K562 (cell line): Measurements from ENCODE around the gene SHISA6. TPM values are rescaled to one million over a fixed set of nuclear protein-coding genes. Genes with fewer than 3 reads are reported as not detected.

Experiments
- ATAC-seq: fragments of 200-7000 bp; cut with Tn5 transposase; 3 replicates; pipeline ENCODE4 v1.9.1; 2020; ENCODE audit warnings: moderate library complexity
- BruUV-seq: library from RNA; stranded (reverse); fragments of 400-500 nt; replicated peaks from 2 replicates; lab custom pipeline; 2021; lab: Mats Ljungman, UMichigan
- CTCF ChIA-PET: fragments of 300-600 bp; formaldehyde crosslinking; extraction: SDS; loops from one replicate; lab custom pipeline; 2021; ENCODE audit warnings: low intra/inter-chr PET ratio; lab: Yijun Ruan, JAX
- POLR2A ChIA-PET: fragments of 300-600, 350-650 bp; sonication (Branson Sonifier 250); formaldehyde crosslinking; extraction: SDS; loops from one replicate; lab custom pipeline; 2021; ENCODE audit warnings: antibody characterized with exemption, inconsistent platforms; lab: Yijun Ruan, JAX
- DNase-seq, 4 experiments: peaks; one replicate each; pipeline versions ENCODE4 v3.0.0 to v3.0.0-alpha.2; 2011 to 2018; ENCODE audit warnings: low spot score in 3 of 4, mixed read lengths in 3 of 4; ENCODE audit errors: extremely low read depth in 1 of 4
- FAIRE-seq: peaks from 2 replicates; lab custom pipeline; 2011; peaks lifted over from hg19 to GRCh38; lab: Jason Lieb, UNC
- H2AFZ ChIP-seq: 2 replicates; pipeline ENCODE4 v1.6.0; 2011; ENCODE audit warnings: low read depth, low read length, control low read depth, inconsistent platforms
- H3K27ac ChIP-seq: fragments of 200-600 bp; 3 replicates; pipeline ENCODE4 v1.8.0; 2011; ENCODE audit warnings: low read depth, mild to moderate bottlenecking, control low read depth, inconsistent platforms, low read length, moderate library complexity, mixed read lengths; ENCODE audit errors: extremely low read depth
- H3K27me3 ChIP-seq, 2 experiments: fragments of 300-600 bp in 1 of 2; 2 replicates in 1 of 2; 3 replicates in 1 of 2; pipeline versions ENCODE4 v1.6.0 to v1.8.0; 2011; ENCODE audit warnings: inconsistent platforms in 2 of 2, low read length in 2 of 2, mild to moderate bottlenecking in 1 of 2, mixed read lengths in 1 of 2, moderate library complexity in 1 of 2; ENCODE audit not compliant: control insufficient read depth in 2 of 2, insufficient read depth in 2 of 2
- H3K36me3 ChIP-seq: fragments of 300-600 bp; 3 replicates; pipeline ENCODE4 v1.8.0; 2011; ENCODE audit warnings: mild to moderate bottlenecking, low read length, inconsistent platforms; ENCODE audit not compliant: control insufficient read depth, insufficient read depth
- H3K4me1 ChIP-seq, 2 experiments: fragments of 200-600 bp in 1 of 2; replicated peaks in 1 of 2; 2 replicates in 1 of 2; 3 replicates in 1 of 2; pipeline versions ENCODE4 v1.5.1 to v1.8.0; 2011; ENCODE audit warnings: inconsistent platforms in 2 of 2, low read length in 2 of 2, mild to moderate bottlenecking in 1 of 2, mixed read lengths in 1 of 2, moderate library complexity in 1 of 2; ENCODE audit not compliant: control insufficient read depth in 2 of 2, insufficient read depth in 2 of 2
- H3K4me2 ChIP-seq: 2 replicates; pipeline ENCODE4 v1.6.1; 2011; ENCODE audit warnings: low read length, control low read depth, inconsistent platforms, mixed read lengths; ENCODE audit not compliant: insufficient read depth
- H3K4me3 ChIP-seq: fragments of 200-600 bp; sonication (generic), shearing (Covaris generic); 2 replicates; pipeline ENCODE4 v1.5.1; 2016; ENCODE audit warnings: control low read depth, inconsistent platforms
- H3K79me2 ChIP-seq: fragments of 200-600 bp; 3 replicates; pipeline ENCODE4 v1.8.0; 2011; ENCODE audit warnings: low read length, inconsistent platforms; ENCODE audit not compliant: control insufficient read depth, insufficient read depth
- H3K9ac ChIP-seq, 2 experiments: 2 replicates each; pipeline versions ENCODE4 v1.6.0 to v1.6.1; 2011; ENCODE audit warnings: low read depth in 2 of 2, low read length in 2 of 2, control low read depth in 1 of 2, inconsistent platforms in 1 of 2, mild to moderate bottlenecking in 1 of 2, mixed read lengths in 1 of 2; ENCODE audit not compliant: insufficient read depth in 1 of 2
- H3K9me1 ChIP-seq: one replicate; pipeline ENCODE4 v1.6.0; 2011; ENCODE audit warnings: inconsistent platforms, mild to moderate bottlenecking, low read length, moderate library complexity; ENCODE audit not compliant: control insufficient read depth, insufficient read depth
- H3K9me3 ChIP-seq: replicated peaks from 2 replicates; pipeline ENCODE4 v1.5.1; 2011; ENCODE audit warnings: low read depth, low read length, inconsistent platforms; ENCODE audit not compliant: control insufficient read depth, insufficient read depth
- H4K20me1 ChIP-seq: replicated peaks from 2 replicates; pipeline ENCODE4 v1.6.1; 2011; ENCODE audit warnings: low read length, inconsistent platforms, mixed read lengths; ENCODE audit not compliant: control insufficient read depth, insufficient read depth
- CTBP1 ChIP-seq: fragments of 450-650 bp; IDR thresholded peaks from 2 replicates; pipeline ENCODE4 v1.6.1; 2016; ENCODE audit warnings: borderline replicate concordance
- CTCF ChIP-seq, 3 experiments: IDR thresholded peaks in 2 of 3; conservative IDR thresholded peaks in 1 of 3; 2 replicates each; pipeline ENCODE4 v1.5.1; 2011 to 2012; ENCODE audit warnings: low read length in 3 of 3, mild to moderate bottlenecking in 3 of 3, control low read depth in 2 of 3, improper control_type of control experiment in 1 of 3, inconsistent platforms in 1 of 3, low read depth in 1 of 3, mixed read lengths in 1 of 3, moderate library complexity in 1 of 3; ENCODE audit not compliant: insufficient read depth in 2 of 3
- FOSL1 ChIP-seq: fragments of 200-800 bp; sonication (Bioruptor generic); conservative IDR thresholded peaks from 2 replicates; pipeline ENCODE4 v1.6.1; 2016; ENCODE audit warnings: missing genetic modification characterization, missing compliant biosample characterization
- PCBP2 ChIP-seq: fragments of 200-400 bp; formaldehyde crosslinking; IDR thresholded peaks from 2 replicates; pipeline ENCODE4 v1.6.1; 2018; ENCODE audit warnings: low read length, low read depth, mild to moderate bottlenecking, moderate library complexity; ENCODE audit not compliant: poor library complexity, severe bottlenecking
- SPI1 ChIP-seq: IDR thresholded peaks from 2 replicates; pipeline ENCODE4 v1.6.1; 2011; ENCODE audit warnings: low read depth, low read length, control low read depth, borderline replicate concordance
- ZBTB12 ChIP-seq: fragments of 250-450 bp; sonication (Bioruptor Pico); IDR thresholded peaks from 2 replicates; pipeline ENCODE4 v1.4.0; 2020
- ZKSCAN8 ChIP-seq: fragments of 200-800 bp; sonication (Bioruptor generic); IDR thresholded peaks from 2 replicates; pipeline ENCODE4 v1.6.1; 2016; ENCODE audit warnings: missing genetic modification characterization, missing compliant biosample characterization
- ZNF384 ChIP-seq: IDR thresholded peaks from 2 replicates; pipeline ENCODE4 v1.6.1; 2012; ENCODE audit warnings: low read depth, low read length, improper control_type of control experiment
- ZNF695 ChIP-seq: fragments of 450-650 bp; formaldehyde crosslinking; IDR thresholded peaks from 2 replicates; pipeline ENCODE4 v1.4.0; 2020; ENCODE audit warnings: mild to moderate bottlenecking, moderate library complexity
- WGBS: fragments of 100-300 bp; shearing (Covaris generic); methylation state at CpG from one replicate; pipeline ENCODE4 v1.1.6; 2016; ENCODE audit warnings: low coverage, mixed read lengths; ENCODE audit not compliant: insufficient coverage; ENCODE audit errors: missing lambda C conversion rate; 5-methylcytosine and 5-hydroxymethylcytosine counted together
- in situ Hi-C: fragments of 300-500 bp; cut with MboI; formaldehyde crosslinking; loops from 4 replicates; pipeline ENCODE4 v1.15.0; 2018; ENCODE audit warnings: inconsistent platforms, mixed read lengths
- intact Hi-C: fragments of 100-400 bp; cut with micrococcal nuclease; formaldehyde crosslinking; loops from 2 replicates; pipeline ENCODE4 v1.14.2; 2022
- polyA plus RNA-seq, 8 experiments: library from polyadenylated mRNA; depleted of rRNA in 4 of 8; stranded (reverse) in 5 of 8; unstranded in 3 of 8; fragments of >200 nt; fragmentation: Nextera tagmentation in 2 of 8; fragmentation: Illumina TruSeq in 1 of 8; extraction: Ambion mirVana in 2 of 8; extraction: Trizol in 1 of 8; gene quantifications; 2 replicates each; pipeline versions ENCODE4 v1.2.1 to v1.2.3, GENCODE V29; 2011 to 2014; ENCODE audit warnings: inconsistent platforms in 1 of 8, missing spikeins in 1 of 8
- total RNA-seq, 7 experiments: library from RNA; depleted of rRNA in 6 of 7; stranded (reverse); fragments of >200 nt in 6 of 7; fragmentation: Illumina TruSeq in 2 of 7; extraction: Trizol in 2 of 7; gene quantifications; 2 replicates each; pipeline versions ENCODE4 v1.2.1 to v1.2.3, GENCODE V29; 2011 to 2021; ENCODE audit warnings: low replicate concordance in 1 of 7
- TF ChIP-seq, protein P1 (sequence below): fragments of 250-450 bp; sonication (Bioruptor Pico); IDR thresholded peaks from 2 replicates; pipeline ENCODE4 v1.8.0; 2022; ENCODE audit warnings: inconsistent platforms
- TF ChIP-seq, protein P2 (sequence below): sonication (generic); formaldehyde crosslinking; IDR thresholded peaks from 2 replicates; pipeline ENCODE4 v1.8.1; 2022; ENCODE audit warnings: missing genetic modification reagents
- TF ChIP-seq, protein P3 (sequence below): fragments of 450-650 bp; formaldehyde crosslinking; IDR thresholded peaks from 2 replicates; pipeline ENCODE4 v1.4.0; 2022; ENCODE audit warnings: missing genetic modification characterization

The SHISA6 gene
- total and polyA plus RNA-seq, 9 of the 15 experiments (the other 6 are each of a cell fraction or from before 2014, with no cell fraction given) = not detected

DNA sequence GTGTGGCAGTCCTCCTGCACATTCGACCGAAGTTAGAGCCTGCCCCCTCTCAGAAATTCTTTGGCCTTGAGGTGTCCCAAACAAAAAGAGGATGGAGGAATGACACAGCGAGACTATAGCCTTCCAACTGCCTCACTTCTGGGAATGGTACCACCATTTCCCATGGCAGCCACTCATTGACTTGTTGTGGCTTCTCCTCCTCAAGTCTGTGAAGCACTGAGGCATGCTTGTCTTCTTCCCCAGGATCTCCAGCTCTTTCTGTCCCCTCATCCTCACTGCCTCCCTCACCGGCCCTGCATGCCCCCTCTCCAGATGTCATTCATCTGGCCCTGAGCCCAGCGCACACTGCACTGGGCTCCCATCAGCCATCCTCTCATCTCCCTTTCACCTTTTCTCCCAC is 313.5 kb downstream of the SHISA6 start:
- POLR2A ChIA-PET = interaction anchor here (0.6 kb wide), 1 partner anchor 11 kb away, joined by 4 read pairs; no protein-coding TSS in a partner anchor
- no peaks in the 10 kb centered on the region for H4K20me1 ChIP-seq
- no peak for ATAC-seq
- no peak overlapping the region for H3K4me2 ChIP-seq
- H3K79me2 ChIP-seq = no peaks in the 10 kb centered on the region
- no peak for DNase-seq
- no peaks in the 10 kb centered on the region for H3K9me1 ChIP-seq
- intact Hi-C loops (no loop called here), in situ Hi-C loops (no loop called here)
- H3K27me3 ChIP-seq = no peaks in the 10 kb centered on the region; a peak in 1 of 5 replicates
- 0% methylated on average over 3 of the region's 5 CpGs for WGBS
- no peak overlapping the region for H3K9ac ChIP-seq
- peaks cover 0 to 5% of the 10 kb centered on the region in 2 experiments; a peak in 2 of 5 replicates for H3K4me1 ChIP-seq
- no TSS peak for BruUV-seq
- CTCF ChIA-PET = no interaction called here
- no peaks in the 10 kb centered on the region for H3K36me3 ChIP-seq
- H3K27ac ChIP-seq = no peak overlapping the region
- FAIRE-seq = no peak
- H3K9me3 ChIP-seq = no peaks in the 10 kb centered on the region
- no peak overlapping the region for H2AFZ ChIP-seq
- no peak overlapping the region for H3K4me3 ChIP-seq
- TF ChIP-seq ZBTB12 (CRISPR knock-in tag) (no peak), CTBP1 (no peak), PCBP2 (no peak), FOSL1 (tag) (no peak), CTCF (IDR thresholded peaks at IDR 0.05 in 2 of 3, conservative IDR thresholded peaks at IDR 0.05 in 1 of 3; ENCODE audit: insufficient read depth in 2 of 3, low read depth in 1 of 3, low read length in 3 of 3) (no peak), SPI1 (no peak), ZKSCAN8 (CRISPR knock-in tag) (no peak), ZNF384 (no peak), ZNF695 (CRISPR knock-in tag) (no peak)
- TF ChIP-seq, protein P1, sequence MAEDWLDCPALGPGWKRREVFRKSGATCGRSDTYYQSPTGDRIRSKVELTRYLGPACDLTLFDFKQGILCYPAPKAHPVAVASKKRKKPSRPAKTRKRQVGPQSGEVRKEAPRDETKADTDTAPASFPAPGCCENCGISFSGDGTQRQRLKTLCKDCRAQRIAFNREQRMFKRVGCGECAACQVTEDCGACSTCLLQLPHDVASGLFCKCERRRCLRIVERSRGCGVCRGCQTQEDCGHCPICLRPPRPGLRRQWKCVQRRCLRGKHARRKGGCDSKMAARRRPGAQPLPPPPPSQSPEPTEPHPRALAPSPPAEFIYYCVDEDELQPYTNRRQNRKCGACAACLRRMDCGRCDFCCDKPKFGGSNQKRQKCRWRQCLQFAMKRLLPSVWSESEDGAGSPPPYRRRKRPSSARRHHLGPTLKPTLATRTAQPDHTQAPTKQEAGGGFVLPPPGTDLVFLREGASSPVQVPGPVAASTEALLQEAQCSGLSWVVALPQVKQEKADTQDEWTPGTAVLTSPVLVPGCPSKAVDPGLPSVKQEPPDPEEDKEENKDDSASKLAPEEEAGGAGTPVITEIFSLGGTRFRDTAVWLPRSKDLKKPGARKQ (CRISPR knock-in tag) = no peak
- TF ChIP-seq, protein P2, sequence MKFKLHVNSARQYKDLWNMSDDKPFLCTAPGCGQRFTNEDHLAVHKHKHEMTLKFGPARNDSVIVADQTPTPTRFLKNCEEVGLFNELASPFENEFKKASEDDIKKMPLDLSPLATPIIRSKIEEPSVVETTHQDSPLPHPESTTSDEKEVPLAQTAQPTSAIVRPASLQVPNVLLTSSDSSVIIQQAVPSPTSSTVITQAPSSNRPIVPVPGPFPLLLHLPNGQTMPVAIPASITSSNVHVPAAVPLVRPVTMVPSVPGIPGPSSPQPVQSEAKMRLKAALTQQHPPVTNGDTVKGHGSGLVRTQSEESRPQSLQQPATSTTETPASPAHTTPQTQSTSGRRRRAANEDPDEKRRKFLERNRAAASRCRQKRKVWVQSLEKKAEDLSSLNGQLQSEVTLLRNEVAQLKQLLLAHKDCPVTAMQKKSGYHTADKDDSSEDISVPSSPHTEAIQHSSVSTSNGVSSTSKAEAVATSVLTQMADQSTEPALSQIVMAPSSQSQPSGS (CRISPR knock-in tag) = no peak
- TF ChIP-seq, protein P3, sequence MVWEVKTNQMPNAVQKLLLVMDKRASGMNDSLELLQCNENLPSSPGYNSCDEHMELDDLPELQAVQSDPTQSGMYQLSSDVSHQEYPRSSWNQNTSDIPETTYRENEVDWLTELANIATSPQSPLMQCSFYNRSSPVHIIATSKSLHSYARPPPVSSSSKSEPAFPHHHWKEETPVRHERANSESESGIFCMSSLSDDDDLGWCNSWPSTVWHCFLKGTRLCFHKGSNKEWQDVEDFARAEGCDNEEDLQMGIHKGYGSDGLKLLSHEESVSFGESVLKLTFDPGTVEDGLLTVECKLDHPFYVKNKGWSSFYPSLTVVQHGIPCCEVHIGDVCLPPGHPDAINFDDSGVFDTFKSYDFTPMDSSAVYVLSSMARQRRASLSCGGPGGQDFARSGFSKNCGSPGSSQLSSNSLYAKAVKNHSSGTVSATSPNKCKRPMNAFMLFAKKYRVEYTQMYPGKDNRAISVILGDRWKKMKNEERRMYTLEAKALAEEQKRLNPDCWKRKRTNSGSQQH = no peak
